OCI-LY1 (cell line): ENCODE results near the gene TRDMT1.

Experiments used
- CTCF ChIP-seq: fragments of 200-600 bp; sonication (generic), shearing (Covaris generic); IDR thresholded peaks from 2 replicates; pipeline ENCODE4 v1.5.1; 2017; ENCODE audit warnings: mild to moderate bottlenecking, antibody characterized with exemption, low read length, moderate library complexity, mixed read lengths
- EZH2 ChIP-seq: fragments of 200-600 bp; sonication (generic), shearing (Covaris generic); IDR thresholded peaks from 2 replicates; pipeline ENCODE4 v1.8.0; 2017; ENCODE audit warnings: borderline replicate concordance, mixed run types, mild to moderate bottlenecking, antibody characterized with exemption, low read length, moderate library complexity, mixed read lengths

GRCh38 chr10:17233286-17233991 lies 32.0 kb upstream of the TRDMT1 start:
- TF ChIP-seq CTCF (no peak), EZH2 (no peak)
